NCI-H226 (cell line): ENCODE measurements around the gene NFATC1.
"Not testable (repeated sequence)": the region's sequence is repeated elsewhere in the genome, so short reads cannot be mapped to it uniquely, and the experiment has no call there.

Source experiments
- DNase-seq: peaks from one replicate; pipeline ENCODE4 v3.0.0-alpha.2; 2015

NFATC1 gene

DNA sequence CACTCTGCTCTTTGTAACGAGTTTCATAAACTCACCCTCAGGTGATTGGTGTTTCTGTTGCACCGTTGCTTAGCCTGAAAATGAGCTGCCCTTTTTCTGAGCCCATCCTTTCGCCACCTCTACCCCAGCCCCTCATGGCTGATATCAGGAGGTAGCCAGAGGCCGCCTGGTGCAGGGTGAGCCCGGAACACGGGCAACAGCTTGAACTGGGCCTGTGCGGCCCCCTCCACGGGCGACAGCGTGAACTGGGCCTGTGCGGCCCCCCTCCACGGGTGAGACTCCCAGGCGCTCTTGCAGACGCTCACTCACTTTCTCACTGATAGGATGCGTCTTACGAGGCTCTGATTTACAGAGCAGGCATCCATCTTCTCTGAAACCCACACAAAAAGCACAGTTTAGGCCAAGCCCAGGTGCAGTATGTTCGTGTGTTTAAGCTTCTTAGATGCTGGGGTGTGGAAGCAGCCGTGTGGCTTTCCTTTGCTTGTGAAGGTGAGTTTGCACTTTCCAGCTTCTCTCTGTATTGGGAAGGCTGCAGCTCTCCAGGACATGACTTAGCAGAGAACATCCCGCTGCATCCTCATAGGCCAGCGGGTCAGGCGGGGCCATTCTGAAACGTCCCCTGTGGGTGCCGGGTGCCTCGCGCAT is 83.5 kb downstream of the NFATC1 start:
- no peak for DNase-seq

DNA sequence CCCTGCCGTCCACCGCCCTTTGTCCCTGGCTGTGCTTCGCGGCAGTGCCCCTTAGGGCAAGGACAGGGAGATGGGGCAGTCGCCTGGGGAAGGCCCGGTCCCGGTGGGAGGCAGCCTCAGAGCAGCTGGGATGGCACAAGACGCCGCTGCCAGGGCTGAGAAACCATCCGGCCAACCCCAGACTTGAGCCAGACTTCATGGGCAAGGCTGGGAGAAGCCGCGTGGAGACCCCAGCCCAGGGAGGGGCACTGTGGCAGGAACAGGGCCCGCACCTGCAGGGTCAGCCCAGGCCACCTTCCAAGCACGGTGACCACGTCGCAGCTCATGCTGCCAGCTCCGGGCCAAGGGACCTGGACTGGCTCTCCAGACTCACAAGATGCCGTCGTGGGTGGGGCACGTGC is 84.0 kb downstream of the NFATC1 start:
- no peak for DNase-seq

DNA sequence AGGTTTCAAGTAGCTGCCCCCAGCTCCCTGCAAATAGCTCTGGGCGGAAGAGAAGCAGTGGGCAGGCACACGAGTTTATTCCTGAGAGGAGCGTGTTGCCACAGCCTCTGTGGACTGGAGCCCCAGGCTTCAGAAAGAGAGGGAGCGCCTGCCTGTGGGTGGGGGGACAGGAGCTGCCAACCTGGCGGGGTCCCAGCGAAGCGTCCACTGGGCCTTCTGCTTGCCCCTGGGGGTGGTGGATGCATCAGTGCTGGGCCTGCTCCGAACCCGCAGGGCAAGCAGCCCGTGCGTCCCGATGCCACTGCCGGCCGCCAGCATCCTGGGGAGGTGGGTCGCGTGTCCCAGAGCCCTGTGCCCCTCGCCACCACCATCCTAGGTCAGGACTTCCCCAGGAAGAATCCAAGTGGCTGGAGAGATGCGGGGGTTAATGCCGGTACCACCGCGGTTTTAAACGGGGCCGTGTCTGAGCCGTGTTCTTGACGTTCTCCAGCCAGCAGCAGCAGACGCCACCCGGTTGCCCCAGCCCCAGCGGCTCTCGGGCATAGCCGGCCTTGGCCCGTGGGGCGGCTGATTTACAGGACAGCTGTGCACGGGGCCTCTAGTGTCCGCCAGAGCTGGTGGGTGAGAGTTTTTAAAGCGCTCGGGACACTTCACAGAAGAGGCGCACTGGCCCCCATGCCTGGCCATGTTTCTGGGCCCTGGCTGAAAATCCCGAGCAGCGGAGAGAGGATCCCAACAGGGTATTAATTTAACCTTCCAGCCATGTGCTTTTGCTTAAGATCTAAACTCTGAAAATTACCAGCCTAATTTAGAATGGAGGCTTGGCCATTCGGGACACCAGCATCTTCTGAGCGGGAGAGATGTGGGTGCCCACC is 84.7 kb downstream of the NFATC1 start:
- DNase-seq = no peak

DNA sequence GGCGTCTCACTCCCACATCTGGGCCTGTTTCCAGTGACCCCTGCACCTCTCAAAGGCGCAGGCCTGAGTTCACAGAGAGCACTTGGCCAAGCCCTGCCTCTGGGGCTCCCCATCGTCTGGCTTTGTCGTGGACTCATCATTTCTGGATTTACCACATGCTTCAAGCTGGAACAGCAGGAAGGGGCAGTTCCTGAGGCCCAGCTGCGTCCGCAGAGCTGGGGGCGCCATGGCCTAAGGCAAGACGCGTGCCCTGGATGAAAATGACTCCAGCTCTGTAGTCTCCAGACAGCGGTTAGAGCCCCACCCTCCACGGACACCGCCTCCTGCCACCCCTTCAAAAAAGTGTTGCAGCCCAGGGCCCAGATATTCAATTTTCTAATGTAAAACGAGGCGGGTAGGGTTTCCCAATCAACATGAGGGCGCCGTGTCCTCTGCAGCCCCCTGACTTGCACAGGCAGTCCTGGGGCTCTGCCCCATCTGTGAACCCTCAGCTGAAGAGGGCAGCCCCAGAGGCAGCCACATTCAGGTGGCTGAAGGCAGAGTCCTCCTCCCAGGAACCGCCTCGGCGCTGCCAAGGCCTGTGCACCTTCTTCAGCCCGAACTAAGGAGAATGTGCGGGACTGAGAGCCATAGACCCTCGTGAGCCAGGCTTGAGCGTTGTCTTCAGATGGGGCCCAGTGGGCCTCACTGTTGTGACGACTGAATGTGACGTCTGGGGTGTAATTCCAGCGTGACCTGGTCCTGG is 85.5 kb downstream of the NFATC1 start:
- no peak for DNase-seq

DNA sequence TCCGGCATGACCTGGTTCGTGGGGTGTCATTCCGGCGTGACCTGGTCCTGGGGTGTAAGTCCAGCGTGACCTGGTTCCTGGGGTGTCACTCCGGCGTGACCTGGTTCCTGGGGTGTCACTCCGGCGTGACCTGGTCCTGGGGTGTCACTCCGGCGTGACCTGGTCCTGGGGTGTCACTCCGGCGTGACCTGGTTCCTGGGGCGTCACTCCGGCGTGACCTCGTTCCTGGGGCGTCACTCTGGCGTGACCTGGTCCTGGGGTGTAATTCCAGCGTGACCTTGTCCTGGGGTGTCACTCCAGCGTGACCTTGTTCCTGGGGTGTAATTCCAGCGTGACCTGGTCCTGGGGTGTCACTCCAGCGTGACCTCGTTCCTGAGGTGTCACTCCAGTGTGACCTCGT is 87.7 kb downstream of the NFATC1 start:
- not testable (repeated sequence) for DNase-seq

DNA sequence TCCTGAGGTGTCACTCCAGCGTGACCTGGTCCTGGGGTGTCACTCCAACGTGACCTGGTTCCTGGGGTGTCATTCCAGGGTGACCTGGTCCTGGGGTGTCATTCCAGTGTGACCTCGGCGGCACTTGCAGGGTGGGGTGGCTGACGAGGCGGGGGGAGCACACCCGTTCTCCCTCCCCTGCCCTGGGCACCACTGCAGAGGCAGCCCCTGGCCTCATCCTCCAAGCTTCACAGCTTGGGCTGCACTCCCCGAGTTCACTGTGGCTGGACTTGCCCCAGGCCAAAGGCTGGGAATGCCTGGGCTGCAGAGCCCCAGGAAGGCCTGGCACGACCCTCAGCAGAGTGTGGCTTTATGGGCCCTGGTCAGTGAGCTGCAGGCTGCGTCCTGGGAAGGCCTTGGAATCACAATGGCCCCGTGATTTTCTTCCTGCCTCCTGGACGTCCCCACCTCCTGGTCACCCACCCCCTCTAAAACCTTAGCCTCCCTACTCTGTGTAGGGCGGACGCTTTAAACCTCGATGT is 88.3 kb downstream of the NFATC1 start:
- DNase-seq = no peak

DNA sequence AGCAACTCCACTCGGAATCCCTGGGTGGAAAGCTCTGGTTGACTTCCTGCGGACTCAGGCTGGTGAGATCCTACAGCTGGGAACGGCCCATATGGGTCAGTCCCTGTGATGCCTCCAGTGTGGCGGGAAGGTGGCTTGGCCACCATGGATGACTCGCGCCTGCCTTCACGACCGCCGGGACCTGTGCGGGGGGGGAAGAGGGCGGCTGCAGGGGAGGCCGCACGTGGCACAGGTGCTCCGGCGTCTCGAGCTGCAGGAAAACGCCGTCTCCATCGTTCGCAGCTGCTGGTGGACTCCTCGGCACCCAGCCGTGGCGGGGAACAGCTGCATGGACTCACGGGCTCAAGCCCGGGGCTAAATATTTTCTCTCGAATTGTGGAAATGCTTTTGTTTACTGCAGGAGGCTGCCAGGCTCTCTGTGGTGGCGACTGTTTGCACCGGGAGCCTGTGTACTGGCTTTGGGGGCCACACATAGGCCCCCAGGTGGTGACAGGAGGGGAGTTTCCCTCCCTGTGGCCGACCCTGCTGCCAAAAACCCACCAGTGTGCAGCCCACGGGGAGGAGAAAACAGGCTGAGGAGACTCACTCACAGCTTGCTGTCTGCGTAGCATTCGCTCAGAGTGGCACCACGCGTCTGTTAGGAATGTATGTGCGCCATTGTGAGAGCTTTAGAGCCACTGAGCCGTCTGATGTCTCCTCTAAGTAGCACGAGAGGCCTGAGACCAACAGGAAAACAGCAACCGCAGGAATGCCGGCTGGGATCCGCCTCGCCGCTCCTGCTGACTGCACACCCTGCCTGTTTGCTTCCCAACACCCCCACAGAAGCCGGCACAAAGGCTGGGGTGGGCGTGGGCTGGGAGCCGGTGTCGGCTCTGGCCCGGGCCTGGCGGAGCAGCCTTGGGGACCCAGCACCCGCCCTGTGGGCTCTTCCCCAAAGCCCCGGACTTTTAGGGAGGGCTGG is 89.2 kb downstream of the NFATC1 start:
- no peak for DNase-seq

DNA sequence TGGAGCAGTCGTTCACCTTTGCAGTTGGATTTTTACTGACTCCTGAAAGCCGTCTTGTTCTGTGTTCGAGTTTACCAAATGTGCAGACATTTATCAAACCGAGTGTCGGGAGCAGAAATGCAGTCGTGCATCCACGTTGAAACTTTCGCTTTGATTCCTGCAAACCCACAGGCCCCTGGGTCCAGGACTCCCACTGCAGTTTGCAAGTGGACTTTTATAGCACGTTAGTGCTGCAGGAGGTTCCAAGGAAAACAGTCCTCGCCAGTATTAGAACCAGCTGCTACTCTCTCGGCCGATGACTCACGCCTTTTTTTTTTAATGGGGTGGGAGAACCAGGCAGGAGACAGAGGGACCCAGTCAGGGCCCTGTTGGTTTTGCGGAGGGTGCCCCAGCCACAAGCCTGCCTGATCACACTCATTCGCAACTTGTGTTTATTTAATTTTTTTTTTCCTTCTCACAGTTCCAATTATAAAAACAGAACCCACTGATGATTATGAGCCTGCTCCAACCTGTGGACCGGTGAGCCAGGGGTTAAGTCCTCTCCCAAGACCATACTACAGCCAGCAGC is 90.1 kb downstream of the NFATC1 start:
- DNase-seq = no peak

DNA sequence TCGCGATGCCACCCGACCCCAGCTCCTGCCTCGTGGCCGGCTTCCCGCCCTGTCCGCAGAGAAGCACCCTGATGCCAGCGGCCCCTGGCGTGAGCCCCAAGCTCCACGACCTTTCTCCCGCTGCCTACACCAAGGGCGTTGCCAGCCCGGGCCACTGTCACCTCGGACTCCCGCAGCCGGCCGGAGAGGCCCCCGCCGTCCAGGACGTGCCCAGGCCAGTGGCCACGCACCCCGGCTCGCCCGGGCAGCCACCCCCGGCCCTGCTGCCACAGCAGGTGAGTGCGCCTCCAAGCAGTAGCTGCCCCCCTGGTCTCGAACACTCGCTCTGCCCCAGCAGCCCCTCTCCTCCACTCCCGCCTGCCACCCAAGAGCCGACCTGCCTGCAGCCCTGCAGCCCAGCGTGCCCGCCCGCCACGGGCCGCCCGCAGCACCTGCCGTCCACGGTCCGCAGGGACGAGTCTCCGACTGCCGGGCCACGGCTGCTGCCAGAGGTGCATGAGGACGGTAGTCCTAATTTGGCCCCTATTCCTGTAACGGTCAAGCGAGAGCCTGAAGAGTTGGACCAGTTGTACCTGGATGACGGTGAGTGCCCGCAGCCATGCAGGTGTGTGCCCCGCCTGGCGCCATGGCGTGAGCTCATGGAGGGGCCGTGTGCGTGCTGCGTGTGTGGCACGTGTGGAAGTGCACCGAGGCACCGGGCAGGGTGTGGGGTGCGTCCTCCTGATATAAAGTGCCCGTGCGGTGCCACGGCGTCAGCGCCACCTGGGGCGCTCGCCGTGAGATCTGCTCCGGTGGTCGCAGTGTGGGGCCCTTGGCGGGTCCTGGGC is 90.8 kb downstream of the NFATC1 start:
- DNase-seq = no peak

DNA sequence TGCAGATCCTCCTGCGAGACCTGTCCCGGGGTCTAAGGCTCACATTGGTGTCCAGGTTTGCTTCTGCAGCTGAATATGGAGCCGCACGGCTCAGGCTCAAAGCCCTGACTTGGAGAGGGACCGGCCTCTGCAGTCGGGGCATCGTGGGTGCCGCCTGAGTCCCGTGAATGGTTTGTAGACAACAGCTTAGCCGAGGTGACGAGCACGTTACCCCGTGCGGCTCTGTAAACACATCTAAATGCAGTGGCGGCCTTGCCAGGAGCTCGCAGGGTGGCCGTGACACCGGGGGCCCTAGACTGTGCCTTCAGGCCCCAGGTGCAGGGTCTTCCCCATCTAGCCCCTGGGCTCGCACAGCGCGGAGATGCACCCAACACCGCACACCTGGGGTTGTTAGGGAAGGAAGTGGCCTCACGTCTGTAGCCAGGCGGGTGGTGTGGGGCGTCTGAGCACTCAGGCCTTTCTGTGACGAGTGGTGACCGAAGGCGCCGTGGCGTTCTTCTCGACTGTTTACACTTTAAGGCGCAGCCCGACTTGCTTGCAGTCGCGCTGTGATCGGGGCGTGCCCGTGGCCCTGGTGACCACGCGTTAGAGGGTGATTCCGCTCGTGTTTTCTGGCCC is 91.6 kb downstream of the NFATC1 start:
- DNase-seq = no peak

DNA sequence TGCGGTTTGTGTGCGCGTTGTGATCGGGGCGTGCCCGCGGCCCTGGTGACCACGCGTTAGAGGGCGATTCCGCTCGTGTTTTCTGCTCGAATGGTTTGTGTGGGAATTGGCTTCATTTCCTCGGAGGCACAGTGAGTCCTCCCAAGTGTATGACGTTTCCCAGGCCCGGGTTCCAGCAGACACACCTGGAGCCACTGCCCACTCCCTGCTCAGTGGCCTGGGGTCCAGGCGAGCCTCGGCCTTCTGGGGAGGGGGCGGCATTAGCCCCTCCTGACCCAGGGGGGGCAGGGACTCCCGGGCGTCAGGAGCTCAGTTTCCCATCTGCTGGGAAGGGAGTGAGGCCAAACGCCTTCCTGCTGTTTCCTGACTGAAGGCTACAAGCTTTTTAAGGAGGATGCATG is 92.1 kb downstream of the NFATC1 start:
- no peak for DNase-seq

DNA sequence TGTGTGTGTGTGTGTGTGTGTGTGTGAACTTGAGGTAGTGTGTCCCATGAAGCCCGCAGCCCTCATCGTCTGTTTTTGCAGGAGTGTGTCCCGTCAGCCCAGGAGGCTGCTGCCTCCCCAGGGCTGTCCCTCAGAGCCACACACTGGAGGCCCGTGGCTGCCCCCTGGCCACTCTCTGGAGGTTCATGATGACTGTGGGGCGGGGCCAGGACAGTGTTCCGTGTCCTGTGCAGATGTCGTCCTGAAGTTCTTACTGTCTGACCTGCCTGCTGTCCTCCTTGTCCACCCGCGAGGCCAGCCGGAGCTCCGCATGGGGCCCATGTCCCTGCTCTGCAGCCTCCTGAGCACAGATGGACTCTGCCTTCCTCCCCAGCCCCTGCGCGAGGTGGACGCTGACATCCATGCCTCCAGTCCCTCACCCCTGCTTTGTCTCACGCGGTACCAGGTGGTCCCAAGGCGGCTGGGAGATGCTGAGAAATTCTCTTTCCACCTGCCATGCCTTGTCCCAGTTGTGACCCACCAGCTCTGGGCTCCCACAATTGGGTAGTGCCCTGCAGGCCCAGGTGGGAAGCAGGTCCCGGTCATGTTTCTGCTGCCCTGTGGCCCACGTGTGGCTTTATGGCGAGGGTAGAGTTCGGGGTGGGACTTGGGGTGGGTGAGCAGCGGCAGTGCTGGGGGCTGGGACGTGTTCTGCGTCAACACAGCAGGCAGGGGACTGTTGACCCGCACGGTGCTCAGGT is 92.8 kb downstream of the NFATC1 start:
- no peak for DNase-seq

DNA sequence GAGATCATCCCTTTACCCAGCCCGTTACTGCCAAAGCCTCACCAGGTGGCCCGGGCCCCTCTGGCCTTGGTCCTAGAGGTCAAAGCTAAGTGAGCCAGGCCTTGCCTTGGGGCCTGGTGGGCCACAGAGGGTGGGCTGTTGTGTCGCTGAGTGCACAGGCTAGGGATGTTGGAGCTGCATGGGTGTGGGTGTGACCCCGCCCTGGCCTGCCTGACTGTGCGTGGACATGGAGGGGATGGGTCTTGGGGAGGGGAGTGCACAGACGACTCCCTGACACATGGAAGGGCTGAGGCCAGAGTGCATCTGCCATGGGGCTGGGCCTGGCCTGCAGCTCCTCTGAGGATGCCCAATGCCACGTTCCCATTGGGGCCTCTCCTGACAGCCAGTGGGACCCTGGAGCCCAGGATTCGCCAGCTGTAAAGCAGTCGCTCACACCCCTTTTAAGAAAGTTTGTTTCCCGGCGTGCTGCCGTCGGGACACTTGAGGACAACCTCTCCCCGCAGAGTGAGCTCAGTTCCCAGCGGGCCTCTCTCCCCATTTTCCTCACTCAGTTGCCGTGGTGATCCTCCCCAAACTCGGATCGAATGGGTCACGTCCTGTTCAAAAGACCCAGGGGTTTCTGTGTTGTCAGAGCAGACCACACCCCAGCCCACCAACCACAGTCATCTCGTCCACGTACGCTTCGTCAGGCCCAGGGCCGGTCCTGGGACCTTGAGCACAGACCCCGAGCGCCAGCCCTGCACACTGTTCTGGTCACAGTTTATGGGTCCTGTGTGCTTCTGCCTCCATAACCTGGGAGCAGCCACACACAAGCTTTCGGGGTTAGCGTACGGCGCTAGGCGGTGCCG is 93.5 kb downstream of the NFATC1 start:
- no peak for DNase-seq

DNA sequence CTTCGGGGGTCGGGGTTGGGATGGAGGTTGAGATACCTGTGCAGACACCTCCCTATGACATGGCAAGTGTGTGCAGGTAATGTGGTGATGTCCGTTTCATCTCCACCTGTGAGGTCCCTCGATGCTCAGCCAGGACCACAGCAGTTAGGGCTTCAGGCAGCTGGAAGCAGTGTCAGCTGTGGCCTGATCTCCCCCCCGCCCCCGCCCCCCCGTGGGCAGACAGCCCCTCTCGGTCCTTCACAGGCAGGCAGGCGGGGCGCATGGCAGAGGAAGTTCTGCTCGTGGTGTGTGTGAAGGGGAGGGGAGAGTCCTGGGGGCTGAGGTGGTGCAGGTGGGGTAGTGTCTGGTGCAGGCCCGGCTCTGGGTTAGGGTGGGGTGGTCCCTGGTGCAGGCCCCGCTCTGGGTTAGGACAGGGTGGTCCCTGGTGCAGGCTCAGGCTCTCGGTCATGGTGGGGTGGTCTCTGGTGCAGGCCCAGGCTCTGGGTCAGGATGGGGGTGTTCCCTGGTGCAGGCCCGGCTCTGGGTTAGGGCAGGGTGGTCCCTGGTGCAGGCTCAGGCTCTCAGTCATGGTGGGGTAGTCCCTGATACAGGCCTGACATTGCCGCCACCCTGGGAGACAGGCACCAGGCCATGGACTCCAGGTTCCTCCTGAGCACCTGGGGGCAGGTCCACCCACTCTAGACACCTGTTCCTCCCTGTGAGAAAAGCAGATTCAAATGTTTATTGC is 94.3 kb downstream of the NFATC1 start:
- no peak for DNase-seq

DNA sequence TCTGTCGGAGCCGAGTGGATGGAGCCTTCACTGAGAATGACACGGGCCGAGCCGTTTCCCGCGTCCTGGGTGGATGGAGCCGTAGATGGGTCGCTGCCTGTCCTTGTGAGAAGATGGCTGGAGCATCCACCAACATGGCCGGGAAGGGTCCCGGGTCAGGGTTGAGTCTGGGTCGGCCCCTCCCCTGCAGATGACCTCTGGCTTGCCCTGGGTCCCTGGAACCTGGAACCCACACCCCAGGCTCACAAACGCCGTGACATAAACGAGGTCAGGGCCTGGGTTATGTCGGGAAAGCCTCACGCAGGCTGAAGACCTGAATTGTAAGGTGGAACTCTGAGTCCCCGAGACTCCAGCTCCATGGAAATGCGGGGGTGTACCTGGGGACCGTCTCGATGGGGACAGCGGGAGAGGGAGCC is 94.9 kb downstream of the NFATC1 start:
- DNase-seq = no peak

DNA sequence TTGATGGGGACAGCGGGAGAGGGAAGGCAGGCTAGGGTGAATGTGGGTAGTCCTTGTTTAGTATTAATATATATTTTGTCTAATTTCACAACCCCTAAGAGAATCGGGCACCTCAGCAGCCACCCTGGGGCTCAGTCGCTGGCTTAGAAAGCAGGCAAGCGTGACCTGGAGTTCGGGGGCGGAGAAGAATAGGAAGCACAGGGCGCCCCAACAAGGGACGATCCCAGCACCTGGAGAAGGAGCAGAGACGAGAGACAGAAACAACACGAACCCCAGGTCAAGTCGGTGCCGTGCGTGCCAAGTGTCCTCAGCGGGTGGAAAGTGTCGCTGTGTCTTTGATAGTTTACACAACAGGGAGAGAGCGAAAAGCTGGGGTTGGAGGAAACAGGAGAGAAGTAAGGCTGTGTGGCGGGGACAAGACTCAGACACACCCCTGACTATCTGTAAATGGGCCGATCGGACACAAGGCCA is 95.4 kb downstream of the NFATC1 start:
- no peak for DNase-seq

DNA sequence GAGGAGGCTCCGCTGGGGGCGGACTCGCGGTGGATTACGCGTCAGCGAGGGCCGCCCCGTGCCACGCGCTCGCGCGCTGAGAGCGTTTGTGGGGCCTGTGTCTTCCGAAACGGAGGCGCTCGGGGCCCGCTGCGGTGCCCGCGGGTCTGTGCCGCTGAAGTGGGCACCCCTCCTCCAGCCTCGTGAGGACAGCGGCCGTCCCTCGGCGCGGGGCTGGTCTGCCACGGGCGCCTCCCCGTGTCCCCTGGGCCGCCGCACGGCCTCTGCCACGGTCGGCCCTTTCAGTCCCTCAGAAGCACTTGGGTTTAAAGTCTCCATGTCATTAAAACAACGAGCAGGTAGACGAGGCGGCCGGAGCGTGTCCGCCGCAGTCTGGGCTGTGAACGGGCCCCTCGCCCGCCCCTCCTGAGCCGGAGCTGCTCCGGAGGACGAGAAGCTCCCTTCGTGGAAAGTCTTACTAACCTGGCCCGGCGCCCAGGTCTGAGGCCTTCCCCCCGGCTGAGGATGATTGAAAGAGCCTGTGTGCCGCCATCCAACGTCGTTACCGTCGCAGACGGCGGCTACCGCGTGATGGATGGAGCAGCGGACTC is 97.6 kb downstream of the NFATC1 start:
- DNase-seq = no peak

DNA sequence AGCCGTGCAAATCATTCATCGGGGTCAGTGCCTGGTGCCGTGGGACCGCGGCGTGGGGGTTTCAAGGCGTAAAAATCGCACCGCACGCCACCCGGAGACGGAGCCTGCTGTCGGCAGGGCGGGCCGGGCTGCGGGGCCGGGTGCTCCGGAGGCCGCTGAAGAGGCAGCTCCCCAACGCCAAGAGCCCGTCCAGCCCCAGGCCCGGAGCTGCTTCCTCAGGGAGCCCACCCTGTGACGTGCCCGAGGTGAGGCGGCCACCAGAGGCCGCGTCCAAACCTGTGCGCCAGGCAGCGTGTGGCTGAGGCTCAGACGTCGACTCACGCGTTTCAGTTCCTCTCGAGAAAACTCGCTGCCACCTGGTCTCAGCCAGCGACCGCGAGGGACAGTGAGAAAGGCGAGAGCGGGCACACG is 98.1 kb downstream of the NFATC1 start:
- no peak for DNase-seq
